ENCODE data around the gene TMIGD3. TPM values are rescaled to one million over a fixed set of nuclear protein-coding genes. Genes with fewer than 3 reads are reported as not detected.
A peak's percentile ranks its signal among the peaks of the same experiment; 100 is the strongest.

Gene TMIGD3
- total and polyA plus RNA-seq, 8 donors, result 1.2 to 7.6 (median 4.6) TPM; not detected in 4

DNA sequence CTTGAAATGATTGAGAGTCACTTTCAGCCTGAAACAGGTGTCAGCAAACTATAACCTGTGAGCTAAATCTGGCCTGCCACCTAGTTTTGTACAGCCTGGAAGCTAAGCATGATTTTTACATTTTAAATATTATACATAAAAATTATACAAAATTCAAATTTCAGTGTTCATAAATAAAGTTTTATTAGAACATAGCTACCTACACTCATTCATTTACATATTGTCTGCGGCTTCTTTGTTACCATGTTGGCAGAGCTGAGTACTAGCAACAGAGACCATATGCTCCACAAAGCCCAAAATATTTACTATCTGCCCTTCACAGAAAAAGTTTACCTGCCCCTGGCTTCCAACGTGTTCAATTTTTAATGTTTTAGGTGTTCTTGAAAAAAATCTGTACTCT lies 37.7 kb downstream of the TMIGD3 start:
- Histone ChIP-seq H3K4me1 (peaks cover 0 to 18% (median 0%) of the 10 kb centered on the region in 4 donors), H3K9me3 (no peaks in the 10 kb centered on the region), H3K36me3 (peaks cover 15 to 79% (median 74%) of the 10 kb centered on the region in 4 donors), H3K4me3 (no peak overlapping the region), H3K27ac (no peak overlapping the region), H3K27me3 (no peaks in the 10 kb centered on the region)
- no peak for TF ChIP-seq POLR2A (IDR thresholded peaks at IDR 0.05)
- no peak for TF ChIP-seq POLR2AphosphoS5 (IDR thresholded peaks at IDR 0.05)
- no peak for TF ChIP-seq EP300 (IDR thresholded peaks at IDR 0.05)
- TF ChIP-seq CTCF (IDR thresholded peaks at IDR 0.05), result no peak
- 94 to 100% (median 96%) methylated on average over 2 of the region's 2 CpGs for WGBS, 5 donors
- no peak for DNase-seq
- intact Hi-C loops (cut with DNase I; ENCODE audit: low total_unique reads), result no loop called here

- DNase-seq, result peak in 1 of 2 donors; percentile 60
- H3K27ac ChIP-seq, result no peak overlapping the region
- H3K4me1 ChIP-seq, result peaks cover 0 to 9% (median 0%) of the 10 kb centered on the region in 4 donors
- TF ChIP-seq CTCF (IDR thresholded peaks at IDR 0.05) (no peak), POLR2AphosphoS5 (IDR thresholded peaks at IDR 0.05) (peak in 1 of 3 donors; percentile 16)
- H3K4me3 ChIP-seq, result no peak overlapping the region
- H3K27me3 ChIP-seq, result no peaks in the 10 kb centered on the region
- WGBS, 5 donors, result 51 to 70% (median 59%) methylated on average over 4 of the region's 4 CpGs
- intact Hi-C loops (cut with DNase I; ENCODE audit: low total_unique reads), result no loop called here
- peaks cover 26 to 80% (median 73%) of the 10 kb centered on the region in 4 donors for H3K36me3 ChIP-seq
- no peaks in the 10 kb centered on the region for H3K9me3 ChIP-seq
These were observed 40.3 kb downstream of the TMIGD3 start for GRCh38 chr1:111463029-111463683.

DNA sequence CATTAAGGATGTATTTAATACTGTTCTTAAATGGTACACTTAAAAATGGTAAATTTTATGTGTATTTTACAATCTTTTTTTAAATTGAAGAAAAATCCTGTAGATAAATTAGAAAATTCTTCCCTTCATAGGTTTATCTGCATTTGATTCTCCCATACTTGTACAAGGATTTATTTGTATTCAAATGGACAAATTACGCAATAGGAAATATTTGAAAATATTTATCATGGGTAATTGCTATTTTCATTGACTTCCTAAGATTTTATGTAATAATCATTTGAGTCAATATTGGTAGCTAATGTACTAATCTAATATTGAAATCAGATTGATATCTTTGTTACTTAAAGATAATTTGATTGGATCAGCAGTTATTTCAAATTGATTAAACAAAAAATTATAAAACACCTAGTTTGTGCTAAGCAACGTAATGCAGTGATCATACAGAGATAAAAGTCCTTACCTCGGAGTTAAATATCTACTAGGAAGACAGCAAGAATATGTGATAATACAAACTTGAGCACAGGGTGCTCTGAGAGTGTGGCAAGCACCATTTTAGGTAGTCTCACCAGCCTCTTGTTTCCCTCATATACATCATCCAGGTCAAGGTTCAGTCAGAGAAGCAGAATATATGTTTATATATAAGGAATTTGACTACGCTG lies 40.9 kb downstream of the TMIGD3 start:
- 79 to 84% (median 82%) methylated on average over 4 of the region's 4 CpGs for WGBS, 5 donors
- Histone ChIP-seq H3K9me3 (no peaks in the 10 kb centered on the region), H3K27me3 (no peaks in the 10 kb centered on the region), H3K27ac (no peak overlapping the region), H3K4me3 (no peak overlapping the region), H3K36me3 (peaks cover 33 to 80% (median 73%) of the 10 kb centered on the region in 4 donors), H3K4me1 (peaks cover 0 to 10% (median 0%) of the 10 kb centered on the region in 4 donors)
- TF ChIP-seq CTCF (IDR thresholded peaks at IDR 0.05), result no peak
- TF ChIP-seq EP300 (IDR thresholded peaks at IDR 0.05), result no peak
- TF ChIP-seq POLR2AphosphoS5 (IDR thresholded peaks at IDR 0.05), result no peak
- no peak for TF ChIP-seq POLR2A (IDR thresholded peaks at IDR 0.05)
- no peak for DNase-seq
- intact Hi-C loops (cut with DNase I; ENCODE audit: low total_unique reads), result no loop called here

DNA sequence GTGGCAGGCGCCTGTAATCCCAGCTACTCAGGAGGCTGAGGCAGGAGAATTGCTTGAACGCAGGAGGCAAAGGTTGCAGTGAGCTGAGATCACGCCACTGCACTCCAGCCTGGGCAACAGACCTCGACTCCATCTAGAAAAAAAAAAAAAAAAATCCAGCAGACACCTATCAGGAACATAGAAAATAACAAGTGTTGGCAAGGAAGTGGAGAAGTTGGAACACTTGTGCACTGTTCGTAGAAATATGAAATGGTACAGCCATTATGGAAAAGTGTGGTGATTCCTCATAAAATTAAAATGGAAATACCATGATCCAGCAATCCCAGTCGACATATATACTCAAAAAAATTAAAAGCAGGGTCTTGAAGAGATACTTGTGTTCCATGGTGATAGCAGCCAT lies 41.7 kb downstream of the TMIGD3 start:
- H3K4me3 ChIP-seq, result no peak overlapping the region
- no peaks in the 10 kb centered on the region for H3K27me3 ChIP-seq
- peaks cover 40 to 80% (median 74%) of the 10 kb centered on the region in 4 donors for H3K36me3 ChIP-seq
- no peaks in the 10 kb centered on the region for H3K9me3 ChIP-seq
- WGBS, 5 donors, result 91 to 98% (median 96%) methylated on average over 6 of the region's 6 CpGs
- DNase-seq, result no peak
- intact Hi-C loops (cut with DNase I; ENCODE audit: low total_unique reads), result no loop called here
- H3K27ac ChIP-seq, result no peak overlapping the region
- H3K4me1 ChIP-seq, result peaks cover 0 to 17% (median 3%) of the 10 kb centered on the region in 4 donors
- TF ChIP-seq CTCF (IDR thresholded peaks at IDR 0.05) (no peak), POLR2AphosphoS5 (IDR thresholded peaks at IDR 0.05) (no peak), EP300 (IDR thresholded peaks at IDR 0.05) (no peak), POLR2A (IDR thresholded peaks at IDR 0.05) (no peak)

Measured in stomach (tissue), 9 donors.